M059J (cell line): Measurements from ENCODE around the gene C1orf74. TPM values are rescaled to one million over a fixed set of nuclear protein-coding genes. Genes with fewer than 3 reads are reported as not detected.

Experiments used
- DNase-seq: peaks from one replicate; pipeline ENCODE4 v3.0.0-alpha.2; 2012; ENCODE audit warnings: low read depth
- total RNA-seq: library from RNA; depleted of rRNA; stranded (reverse); fragments of >200 nt; shearing (Covaris generic); gene quantifications from 2 replicates; pipeline ENCODE4 v1.2.3, GENCODE V29; 2014; rRNA removed

C1orf74 gene
- total RNA-seq, 1 experiment from 2014 or later = 5.7 TPM

GRCh38 chr1:209746451-209747165 is 37.8 kb downstream of the C1orf74 start:
- DNase-seq = no peak

GRCh38 chr1:209743145-209743482 is 41.2 kb downstream of the C1orf74 start:
- peak; percentile 81 for DNase-seq

- peak; percentile 25 for DNase-seq
These were observed 41.8 kb downstream of the C1orf74 start for GRCh38 chr1:209742409-209743144.

GRCh38 chr1:209741889-209742288 is 42.5 kb downstream of the C1orf74 start:
- no peak for DNase-seq

- no peak for DNase-seq
These were observed 43.2 kb downstream of the C1orf74 start for GRCh38 chr1:209741193-209741592.

- DNase-seq = no peak
These were observed 46.1 kb downstream of the C1orf74 start for GRCh38 chr1:209738270-209738669.

- no peak for DNase-seq
These were observed 47.2 kb downstream of the C1orf74 start for GRCh38 chr1:209737118-209737505.

- DNase-seq = no peak
These were observed 47.8 kb downstream of the C1orf74 start for GRCh38 chr1:209736490-209737117.

- peak; percentile 69 for DNase-seq
These were observed 50.8 kb downstream of the C1orf74 start for GRCh38 chr1:209733409-209734192.

- peak; percentile 44 for DNase-seq
These were observed 51.6 kb downstream of the C1orf74 start for GRCh38 chr1:209732725-209733124.

GRCh38 chr1:209729436-209729835 is 54.9 kb downstream of the C1orf74 start:
- DNase-seq = no peak

Other genes starting within 250 kb of the C1orf74 start
- 3.0 and 4.5 TPM in 2 replicates for gene CAMK1G, start 200.8 kb downstream of the C1orf74 start, total RNA-seq
- 31.5 and 62.2 TPM in 2 replicates for gene LAMB3, start 132.1 kb downstream of the C1orf74 start, total RNA-seq
- 267 and 322 TPM in 2 replicates for gene G0S2, start 109.1 kb downstream of the C1orf74 start, total RNA-seq
- gene HSD11B1, start 79.7 kb downstream of the C1orf74 start, total RNA-seq = 1.9 and 4.3 TPM in 2 replicates
- gene TRAF3IP3, start 28.5 kb downstream of the C1orf74 start, total RNA-seq = not detected in 2 replicates
- 0.39 and 0.47 TPM in 2 replicates for gene IRF6, start 21.6 kb upstream of the C1orf74 start, total RNA-seq
- 5.9 and 7.8 TPM in 2 replicates for gene UTP25, start 43.4 kb upstream of the C1orf74 start, total RNA-seq
- 3.7 and 6.1 TPM in 2 replicates for gene SYT14, start 153.7 kb upstream of the C1orf74 start, total RNA-seq